22Rv1 (cell line): Measurements from ENCODE around the gene CNTN3.

Experiments
- CTCF ChIP-seq: fragments of 450-650 bp; IDR thresholded peaks from 2 replicates; pipeline ENCODE4 v1.5.1; 2017; ENCODE audit warnings: mild to moderate bottlenecking
- ZFX ChIP-seq: fragments of 450-650 bp; IDR thresholded peaks from 2 replicates; pipeline ENCODE4 v1.6.1; 2017; ENCODE audit warnings: antibody characterized with exemption, borderline replicate concordance

DNA sequence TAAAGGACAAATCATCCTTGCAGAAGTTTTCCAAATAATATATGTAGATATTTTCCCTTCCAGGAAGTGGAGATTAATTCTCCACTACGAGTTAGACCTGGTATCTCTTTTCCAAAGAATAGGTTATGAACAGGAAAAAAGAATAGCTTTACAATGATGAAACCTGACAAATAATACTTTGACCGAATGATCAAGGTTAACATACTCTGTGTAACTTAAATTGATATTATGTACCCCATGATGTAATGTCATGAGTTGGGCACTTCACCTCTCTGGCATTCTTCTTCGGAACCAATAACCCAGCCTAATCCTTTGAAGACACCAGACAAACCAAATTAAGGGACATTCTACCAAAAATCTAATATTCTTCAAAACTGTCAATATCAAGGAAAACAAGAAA lies 48.7 kb upstream of the CNTN3 start:
- no peak for TF ChIP-seq CTCF
- TF ChIP-seq ZFX: no peak
